HepG2 (cell line): ENCODE results near the gene WDR5B. TPM values are rescaled to one million over a fixed set of nuclear protein-coding genes. Genes with fewer than 3 reads are reported as not detected.

Source experiments
- AFF4 ChIP-seq: sonication (generic); formaldehyde crosslinking; IDR thresholded peaks from 2 replicates; pipeline ENCODE4 v1.4.0; 2020; ENCODE audit warnings: missing genetic modification reagents
- BCL6 ChIP-seq: IDR thresholded peaks from 2 replicates; pipeline ENCODE4 v1.6.1; 2016; ENCODE audit warnings: missing genetic modification reagents, missing compliant biosample characterization
- CSRNP1 ChIP-seq: sonication (generic); formaldehyde crosslinking; IDR thresholded peaks from 2 replicates; pipeline ENCODE4 v1.8.1; 2023; ENCODE audit warnings: mild to moderate bottlenecking, missing genetic modification reagents
- DBP ChIP-seq: sonication (generic); formaldehyde crosslinking; IDR thresholded peaks from 2 replicates; pipeline ENCODE4 v1.4.0; 2020; ENCODE audit warnings: missing genetic modification reagents; ENCODE audit errors: not compliant biosample characterization
- HDAC2 ChIP-seq: sonication (generic); formaldehyde crosslinking; IDR thresholded peaks from 2 replicates; pipeline ENCODE4 v1.4.0; 2020; ENCODE audit warnings: missing genetic modification reagents
- MAF1 ChIP-seq: sonication (generic); formaldehyde crosslinking; IDR thresholded peaks from 2 replicates; pipeline ENCODE4 v1.5.0; 2020; ENCODE audit warnings: missing genetic modification reagents, borderline replicate concordance
- NFIC ChIP-seq: IDR thresholded peaks from 2 replicates; pipeline ENCODE4 v1.6.1; 2012; ENCODE audit warnings: mild to moderate bottlenecking, low read length, inconsistent platforms
- PRDM4 ChIP-seq: sonication (generic); formaldehyde crosslinking; IDR thresholded peaks from 2 replicates; pipeline ENCODE4 v1.9.0; 2021; ENCODE audit warnings: missing genetic modification reagents, borderline replicate concordance
- TAF1 ChIP-seq: sonication (generic); formaldehyde crosslinking; IDR thresholded peaks from 2 replicates; pipeline ENCODE4 v1.4.0; 2020; ENCODE audit warnings: missing genetic modification reagents
- TBL1XR1 ChIP-seq: fragments of 150-350 bp; IDR thresholded peaks from 2 replicates; pipeline ENCODE4 v1.6.1; 2014; ENCODE audit warnings: borderline replicate concordance, low read length; ENCODE audit not compliant: partially characterized antibody
- ZBED4 ChIP-seq: sonication (generic); formaldehyde crosslinking; IDR thresholded peaks from 2 replicates; pipeline ENCODE4 v1.4.0; 2020; ENCODE audit warnings: missing genetic modification reagents, borderline replicate concordance
- ZNF333 ChIP-seq: sonication (generic); formaldehyde crosslinking; IDR thresholded peaks from 2 replicates; pipeline ENCODE4 v1.4.0; 2020; ENCODE audit warnings: mild to moderate bottlenecking, missing genetic modification reagents, borderline replicate concordance
- ZNF546 ChIP-seq: sonication (generic); formaldehyde crosslinking; conservative IDR thresholded peaks from 2 replicates; pipeline ENCODE4 v1.8.1; 2023; ENCODE audit warnings: mild to moderate bottlenecking, missing genetic modification reagents
- ZSCAN29 ChIP-seq: sonication (generic); formaldehyde crosslinking; conservative IDR thresholded peaks from 2 replicates; pipeline ENCODE4 v1.4.0; 2020; ENCODE audit warnings: mild to moderate bottlenecking, missing genetic modification reagents
- polyA plus RNA-seq, 8 experiments: library from polyadenylated mRNA; depleted of rRNA in 3 of 8; stranded (reverse) in 7 of 8; unstranded in 1 of 8; fragments of >200 nt; fragmentation: Illumina TruSeq in 4 of 8; extraction: Trizol in 4 of 8; gene quantifications; 2 replicates each; pipeline versions ENCODE4 v1.2.1 to v1.2.3, GENCODE V29; 2011 to 2016; ENCODE audit warnings: low read depth in 4 of 8, missing spikeins in 1 of 8, mixed read lengths in 1 of 8; ENCODE audit not compliant: insufficient read depth in 1 of 8
- total RNA-seq, 5 experiments: library from RNA; depleted of rRNA; stranded (reverse); fragments of >200 nt; fragmentation: Illumina TruSeq; extraction: Trizol; gene quantifications; 2 replicates each; pipeline ENCODE4 v1.2.3, GENCODE V29; 2016; ENCODE audit warnings: low read depth in 1 of 5

WDR5B gene
- total and polyA plus RNA-seq, 2 of the 13 experiments (the other 11 are each of a cell fraction or from before 2014, with no cell fraction given) = 2.5 to 3.6 TPM

GRCh38 chr3:122382888-122383666, 32.8 kb downstream of the WDR5B start, which contains the start of gene MIX23 (continued):
- TF ChIP-seq ZBED4 (CRISPR knock-in tag) (no peak), ZNF333 (CRISPR knock-in tag) (0 out of 2 replicates have a peak, but pooled peaks have one; percentile 80), DBP (CRISPR knock-in tag) (peak; percentile 49), HDAC2 (CRISPR knock-in tag) (peak; percentile 21; the same call in 1 of the 2 replicates), CSRNP1 (peak; percentile 40; the same call in 1 of the 2 replicates), TAF1 (CRISPR knock-in tag) (peak; percentile 89), AFF4 (CRISPR knock-in tag) (no peak; the same call in 1 of the 2 replicates), NFIC (peak; percentile 9; the same call in 1 of the 2 replicates), BCL6 (peak; percentile 15; the same call in 1 of the 2 replicates), MAF1 (CRISPR knock-in tag) (peak; percentile 56; the same call in 1 of the 2 replicates), TBL1XR1 (no peak), ZNF546 (0 out of 2 replicates have a peak, but pooled peaks have one; percentile 19), PRDM4 (CRISPR knock-in tag) (no peak), ZSCAN29 (CRISPR knock-in tag) (peak; percentile 72; the same call in 1 of the 2 replicates)
